Rectal smooth muscle tissue (tissue), 1 donor: Measurements from ENCODE around the gene MACROD2.
"Not testable (repeated sequence)": the region's sequence is repeated elsewhere in the genome, so short reads cannot be mapped to it uniquely, and the experiment has no call there.

Experiments used
- H3K27ac ChIP-seq: one replicate; pipeline ENCODE4 v1.7.0; 2013; ENCODE audit warnings: low read depth, low read length, inconsistent platforms
- H3K27me3 ChIP-seq: one replicate; pipeline ENCODE4 v1.7.0; 2013; ENCODE audit warnings: low read length; ENCODE audit not compliant: control insufficient read depth, insufficient read depth
- H3K36me3 ChIP-seq: one replicate; pipeline ENCODE4 v1.7.0; 2013; ENCODE audit warnings: low read length; ENCODE audit not compliant: control insufficient read depth, insufficient read depth
- H3K4me1 ChIP-seq: one replicate; pipeline ENCODE4 v1.7.0; 2013; ENCODE audit warnings: low read length; ENCODE audit not compliant: control insufficient read depth, insufficient read depth
- H3K4me3 ChIP-seq: one replicate; pipeline ENCODE4 v1.7.0; 2013; ENCODE audit warnings: low read length
- H3K9ac ChIP-seq: one replicate; pipeline ENCODE4 v1.7.0; 2013; ENCODE audit warnings: low read length

MACROD2 gene

DNA sequence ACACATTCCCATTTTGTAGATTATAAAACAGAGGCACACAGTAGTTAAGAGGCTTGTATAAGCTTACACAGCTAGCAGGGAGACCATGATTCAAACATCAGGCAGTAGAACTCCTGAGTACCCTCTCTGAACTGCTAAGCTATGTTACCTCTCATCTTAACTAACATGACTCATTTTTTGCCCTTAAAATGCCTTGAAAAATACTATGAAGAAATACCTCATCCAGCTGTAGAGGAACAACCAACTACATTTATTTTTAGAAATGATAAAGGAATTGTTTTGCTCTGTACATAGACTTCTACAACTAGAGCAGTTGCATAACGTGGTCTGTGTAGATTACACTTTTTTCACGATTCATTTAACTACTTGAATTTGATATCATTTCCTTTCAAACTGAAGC is 240.0 kb downstream of the MACROD2 start:
- Histone ChIP-seq H3K4me3 (no peak overlapping the region), H3K9ac (no peak overlapping the region), H3K27ac (no peak overlapping the region), H3K36me3 (no peaks in the 10 kb centered on the region), H3K27me3 (no peaks in the 10 kb centered on the region), H3K4me1 (peaks cover 9% of the 10 kb centered on the region)

DNA sequence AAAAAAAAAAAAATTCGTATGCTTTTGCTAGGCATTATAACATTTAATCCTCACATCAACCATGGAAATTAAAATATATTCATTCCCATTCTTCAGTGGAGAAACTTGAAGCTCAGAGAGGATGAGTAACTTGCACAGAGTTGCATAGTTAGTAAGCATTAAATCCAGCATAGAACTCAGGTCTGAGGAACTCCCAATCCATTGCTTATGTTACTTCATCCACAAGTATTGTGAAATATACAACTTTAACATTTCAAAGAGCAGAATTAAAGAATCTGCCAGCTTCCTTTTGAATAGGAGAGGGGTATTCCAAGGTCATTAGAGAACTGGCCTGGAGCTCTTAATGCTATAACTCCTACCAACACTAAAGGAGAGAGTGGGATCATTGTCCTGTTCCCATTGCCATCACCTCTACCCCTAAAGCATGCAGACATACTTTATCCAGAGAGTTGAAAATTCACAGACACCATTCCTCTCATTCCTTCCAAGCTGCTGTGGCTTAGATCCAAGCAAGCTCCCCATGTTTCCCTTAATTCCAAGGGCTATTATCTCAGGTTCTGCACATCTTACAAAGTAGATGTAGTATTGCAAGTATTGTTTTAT is 250.2 kb downstream of the MACROD2 start:
- Histone ChIP-seq H3K4me3 (no peak overlapping the region), H3K27me3 (no peaks in the 10 kb centered on the region), H3K27ac (peak overlapping the region; percentile 14), H3K9ac (no peak overlapping the region), H3K36me3 (no peaks in the 10 kb centered on the region), H3K4me1 (no peaks in the 10 kb centered on the region)

DNA sequence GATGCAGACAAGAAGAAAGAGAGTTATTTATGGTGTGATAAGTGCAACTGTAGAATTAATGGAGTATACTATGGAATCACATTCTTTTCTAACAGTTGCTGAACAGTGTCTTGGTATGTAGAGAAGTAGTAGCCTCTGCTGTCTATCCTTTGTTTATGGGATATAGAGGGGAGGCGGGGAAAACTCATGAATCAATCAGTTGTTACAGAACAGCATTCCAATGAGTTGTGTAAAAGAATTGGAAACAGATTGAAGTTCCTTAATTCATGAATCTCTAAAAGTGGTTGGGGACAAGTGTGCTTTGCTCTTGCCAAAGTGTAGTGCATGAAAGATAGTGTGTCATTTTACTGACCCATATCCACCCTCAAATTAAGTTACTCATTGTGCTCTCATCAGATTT is 264.4 kb downstream of the MACROD2 start:
- H3K36me3 ChIP-seq: no peaks in the 10 kb centered on the region
- H3K4me3 ChIP-seq: no peak overlapping the region
- H3K27ac ChIP-seq: no peak overlapping the region
- H3K27me3 ChIP-seq: no peaks in the 10 kb centered on the region
- H3K9ac ChIP-seq: no peak overlapping the region
- H3K4me1 ChIP-seq: no peaks in the 10 kb centered on the region

DNA sequence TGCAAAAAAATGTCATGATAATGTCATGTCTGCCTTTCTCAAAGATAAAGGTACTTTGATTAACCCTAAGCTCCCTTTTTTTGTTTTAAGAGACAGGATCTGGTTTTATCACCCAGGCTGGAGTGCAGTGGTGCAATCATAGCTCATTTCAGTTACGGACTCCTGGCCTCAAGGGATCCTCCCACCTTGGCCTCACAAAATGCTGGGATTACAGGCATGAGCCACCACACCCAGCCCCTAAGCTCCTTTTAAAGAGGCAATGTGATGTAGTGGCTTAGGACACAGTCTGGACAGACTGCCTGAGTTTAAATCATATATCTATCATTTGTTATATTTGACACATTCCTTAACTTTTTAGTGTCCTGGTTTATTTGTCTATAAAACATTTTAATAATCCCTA is 265.1 kb downstream of the MACROD2 start:
- no peak overlapping the region for H3K27ac ChIP-seq
- no peak overlapping the region for H3K9ac ChIP-seq
- no peaks in the 10 kb centered on the region for H3K4me1 ChIP-seq
- H3K27me3 ChIP-seq: no peaks in the 10 kb centered on the region
- no peaks in the 10 kb centered on the region for H3K36me3 ChIP-seq
- no peak overlapping the region for H3K4me3 ChIP-seq

DNA sequence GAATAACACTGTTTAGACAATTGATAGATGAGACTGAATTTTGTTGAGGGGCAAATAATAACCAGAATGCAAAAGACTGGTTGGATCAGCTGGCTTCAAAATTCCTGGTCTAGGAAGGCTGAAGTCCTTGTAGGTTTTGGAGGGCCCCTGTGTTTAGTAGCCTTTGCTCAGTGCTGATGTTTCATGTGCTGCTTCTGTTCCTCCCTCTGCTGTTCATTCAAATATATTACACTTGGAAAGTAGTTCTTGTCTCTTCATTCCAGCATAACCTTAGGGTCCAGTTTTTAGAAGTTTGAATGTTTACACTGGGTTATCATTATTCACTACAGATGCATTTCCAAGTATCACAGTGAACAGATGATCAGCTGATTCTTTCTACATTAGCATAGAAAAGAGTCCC is 269.6 kb downstream of the MACROD2 start:
- Histone ChIP-seq H3K4me3 (no peak overlapping the region), H3K9ac (no peak overlapping the region), H3K27me3 (no peaks in the 10 kb centered on the region), H3K27ac (no peak overlapping the region), H3K4me1 (no peaks in the 10 kb centered on the region), H3K36me3 (no peaks in the 10 kb centered on the region)

DNA sequence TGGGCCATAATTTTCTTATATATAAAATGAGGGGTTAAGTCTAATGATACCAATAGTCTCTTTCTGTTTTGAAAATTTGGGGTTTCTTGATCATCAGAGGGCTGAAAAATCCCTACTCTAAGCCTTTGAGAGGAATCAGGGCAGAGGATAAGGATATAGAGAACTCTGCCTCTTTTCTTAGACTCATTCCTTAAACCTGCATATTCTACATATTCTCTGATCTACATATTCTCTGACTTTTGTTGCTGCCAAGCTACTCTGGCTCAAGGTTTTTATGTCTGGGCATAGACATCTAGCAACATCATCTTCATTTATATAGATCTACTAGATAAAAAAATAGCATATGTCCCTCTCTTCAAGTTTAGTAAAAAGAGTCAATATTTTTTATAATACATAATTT is 270.9 kb downstream of the MACROD2 start:
- no peak overlapping the region for H3K9ac ChIP-seq
- H3K27ac ChIP-seq: no peak overlapping the region
- no peaks in the 10 kb centered on the region for H3K27me3 ChIP-seq
- H3K4me3 ChIP-seq: no peak overlapping the region
- no peaks in the 10 kb centered on the region for H3K4me1 ChIP-seq
- H3K36me3 ChIP-seq: no peaks in the 10 kb centered on the region

DNA sequence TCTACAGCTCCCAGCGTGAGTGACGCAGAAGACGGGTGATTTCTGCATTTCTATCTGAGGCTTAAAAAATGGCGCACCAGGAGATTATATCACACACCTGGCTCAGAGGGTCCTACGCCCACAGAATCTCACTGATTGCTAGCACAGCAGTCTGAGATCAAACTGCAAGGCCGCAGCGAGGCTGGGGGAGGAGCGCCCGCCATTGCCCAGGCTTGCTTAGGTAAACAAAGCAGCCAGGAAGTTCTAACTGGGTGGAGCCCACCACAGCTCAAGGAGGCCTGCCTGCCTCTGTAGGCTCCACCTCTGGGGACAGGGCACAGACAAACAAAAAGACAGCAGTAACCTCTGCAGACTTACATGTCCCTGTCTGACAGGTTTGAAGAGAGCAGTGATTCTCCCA is 275.4 kb downstream of the MACROD2 start:
- H3K9ac ChIP-seq, H3K27me3 ChIP-seq, H3K4me3 ChIP-seq: not testable (repeated sequence)

DNA sequence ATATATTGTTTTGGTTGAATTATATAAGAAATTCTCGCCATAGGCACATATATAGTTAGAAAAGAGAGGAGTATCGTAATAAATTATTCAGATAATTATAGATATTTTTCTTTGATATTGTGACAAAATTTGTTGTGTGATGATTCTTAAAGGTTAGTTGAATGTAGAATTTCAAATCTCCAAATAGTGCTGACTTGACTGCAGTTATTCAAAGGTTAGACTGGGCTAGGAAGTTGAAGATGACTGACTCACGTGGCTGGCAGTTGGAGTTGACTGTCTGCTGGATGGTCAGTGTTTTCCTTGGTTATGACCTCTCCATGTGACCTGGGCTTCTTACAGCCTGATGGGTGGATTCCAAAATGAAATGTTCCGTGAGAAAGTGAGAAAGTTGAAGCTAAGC is 286.8 kb downstream of the MACROD2 start:
- Histone ChIP-seq H3K27ac (no peak overlapping the region), H3K27me3 (no peaks in the 10 kb centered on the region), H3K9ac (no peak overlapping the region), H3K4me1 (no peaks in the 10 kb centered on the region), H3K36me3 (no peaks in the 10 kb centered on the region), H3K4me3 (no peak overlapping the region)

More for the DNA sequence above, 275.4 kb downstream of the MACROD2 start:
- H3K27ac ChIP-seq, H3K36me3 ChIP-seq, H3K4me1 ChIP-seq: not testable (repeated sequence)

DNA sequence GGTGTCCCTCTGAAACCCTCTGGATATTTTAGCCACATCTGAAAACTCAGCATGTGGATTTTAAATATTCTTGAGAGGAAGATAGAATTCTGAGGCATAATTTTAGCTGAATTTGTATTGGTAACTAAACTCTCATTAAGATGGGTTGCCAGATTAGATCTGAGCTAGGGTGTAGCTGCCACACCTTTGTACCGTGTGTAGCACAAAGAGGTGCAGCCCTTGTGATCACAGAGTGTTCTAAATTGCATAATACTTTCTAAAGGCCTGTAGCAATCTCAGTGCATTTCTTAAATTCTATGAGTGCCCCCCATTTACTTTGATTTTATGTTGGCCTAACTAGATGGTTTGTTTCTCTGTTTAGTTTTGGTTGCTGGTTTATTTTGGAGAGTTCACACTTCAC is 289.1 kb downstream of the MACROD2 start:
- no peaks in the 10 kb centered on the region for H3K27me3 ChIP-seq
- no peak overlapping the region for H3K4me3 ChIP-seq
- no peak overlapping the region for H3K27ac ChIP-seq
- no peaks in the 10 kb centered on the region for H3K4me1 ChIP-seq
- no peak overlapping the region for H3K9ac ChIP-seq
- no peaks in the 10 kb centered on the region for H3K36me3 ChIP-seq

DNA sequence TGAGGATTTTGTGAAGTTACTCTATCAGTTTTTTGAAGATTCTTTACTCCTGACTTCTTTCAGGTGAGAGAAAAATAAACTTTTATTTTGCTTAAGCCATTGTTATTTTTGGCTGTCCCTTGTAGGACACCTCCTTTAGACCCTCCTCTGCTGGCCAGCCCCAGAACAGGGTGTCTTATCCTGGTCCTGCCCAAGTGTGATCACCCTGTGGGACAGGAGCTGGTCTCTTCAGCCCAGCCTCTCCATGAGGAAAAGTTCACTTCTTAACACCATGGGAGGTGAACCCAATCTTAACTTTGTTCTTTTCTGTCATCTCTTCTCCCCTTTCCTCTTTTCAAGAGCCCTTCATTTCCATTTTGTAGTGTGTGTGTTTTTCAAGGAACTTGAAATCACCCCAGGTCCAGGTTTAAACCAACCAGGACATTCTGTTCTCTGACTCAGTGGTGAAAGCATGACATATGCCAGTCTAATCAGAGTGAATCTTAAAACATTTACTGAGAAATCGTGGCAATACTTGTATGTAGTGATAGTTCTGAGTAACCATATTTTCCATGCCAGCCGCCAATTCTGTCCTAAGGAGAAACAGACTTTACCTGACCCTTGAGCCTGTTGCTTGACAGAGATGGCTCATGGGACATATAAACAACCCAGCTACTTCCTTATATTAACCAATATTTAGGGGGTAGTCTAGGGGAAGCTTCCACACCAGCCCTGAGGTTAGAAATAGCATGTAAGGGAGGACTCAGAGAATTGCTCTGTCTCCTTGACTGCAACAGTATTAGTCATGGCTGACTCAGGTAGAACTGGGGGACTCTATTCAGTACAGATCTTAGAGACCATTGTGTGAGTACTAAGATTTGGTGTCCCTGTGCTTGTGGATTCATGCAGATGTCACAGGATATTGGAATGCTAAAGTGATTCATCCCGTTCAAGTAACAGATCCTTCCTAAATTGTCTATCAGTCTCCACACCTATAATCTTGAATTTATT is 293.3 kb downstream of the MACROD2 start:
- Histone ChIP-seq H3K9ac (no peak overlapping the region), H3K27me3 (no peaks in the 10 kb centered on the region), H3K27ac (no peak overlapping the region), H3K4me1 (no peaks in the 10 kb centered on the region), H3K4me3 (no peak overlapping the region), H3K36me3 (no peaks in the 10 kb centered on the region)

DNA sequence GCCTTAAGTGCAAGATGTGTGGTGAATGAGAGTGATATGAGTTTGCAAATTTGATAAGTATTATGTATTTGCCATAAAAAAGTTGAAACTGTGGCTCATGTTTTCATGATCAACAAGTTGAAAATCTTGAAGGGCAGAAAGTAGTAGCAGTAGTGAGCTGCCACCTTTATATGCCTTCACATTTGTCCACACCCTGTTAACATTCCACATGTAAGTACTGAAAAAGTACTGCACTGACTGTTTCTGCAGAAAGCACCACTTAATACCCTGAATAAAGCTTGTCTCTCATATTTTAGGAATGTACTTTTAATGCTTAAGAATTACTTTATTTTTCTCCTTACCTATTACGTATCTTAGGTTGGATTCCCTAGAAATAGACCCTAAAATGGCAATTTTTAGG is 296.2 kb downstream of the MACROD2 start:
- no peak overlapping the region for H3K27ac ChIP-seq
- no peak overlapping the region for H3K9ac ChIP-seq
- H3K27me3 ChIP-seq: no peaks in the 10 kb centered on the region
- no peak overlapping the region for H3K4me3 ChIP-seq
- no peaks in the 10 kb centered on the region for H3K36me3 ChIP-seq
- no peaks in the 10 kb centered on the region for H3K4me1 ChIP-seq

DNA sequence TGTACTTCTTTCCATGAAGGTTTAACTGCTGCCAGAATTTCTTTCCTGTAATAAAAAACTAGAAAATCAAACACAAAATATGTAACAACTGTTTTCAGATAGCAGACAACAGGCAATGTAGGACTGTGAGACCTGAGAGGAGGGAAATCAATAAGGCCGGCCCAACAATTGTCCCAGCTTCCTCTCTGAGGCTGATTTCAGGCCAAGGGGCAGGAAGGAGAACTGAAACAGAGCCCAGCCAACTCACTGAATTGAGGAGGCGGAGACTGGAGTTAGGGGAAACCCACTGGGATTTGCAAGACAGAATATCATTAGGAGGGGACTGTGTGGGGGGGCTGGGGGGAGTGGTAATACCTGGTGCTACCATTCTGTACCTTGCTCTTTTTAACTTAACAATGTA is 299.9 kb downstream of the MACROD2 start:
- no peaks in the 10 kb centered on the region for H3K4me1 ChIP-seq
- H3K9ac ChIP-seq: no peak overlapping the region
- no peaks in the 10 kb centered on the region for H3K27me3 ChIP-seq
- no peak overlapping the region for H3K4me3 ChIP-seq
- no peak overlapping the region for H3K27ac ChIP-seq
- H3K36me3 ChIP-seq: no peaks in the 10 kb centered on the region
